ENCODE data around the gene ARID4A.

DNA sequence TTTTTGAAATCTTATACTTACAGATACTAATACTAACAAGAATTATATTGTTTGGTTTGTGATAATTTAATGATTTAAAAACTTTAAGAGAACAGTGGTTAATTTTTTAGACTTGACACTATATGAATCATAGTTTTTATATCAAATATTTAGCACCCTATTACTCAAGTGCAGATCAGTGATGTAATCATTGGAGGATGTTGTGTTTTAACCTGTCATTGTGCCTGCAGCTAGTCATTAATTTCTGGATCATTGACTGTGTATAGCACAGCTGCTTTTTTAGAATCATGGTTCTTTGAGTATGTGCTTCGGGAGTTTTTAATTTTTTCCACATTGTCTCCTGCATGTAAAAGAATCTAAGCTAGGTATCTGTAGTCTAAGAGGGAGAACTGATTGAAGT, 17.3 kb downstream of the ARID4A start:
- TF ChIP-seq, protein P1, sequence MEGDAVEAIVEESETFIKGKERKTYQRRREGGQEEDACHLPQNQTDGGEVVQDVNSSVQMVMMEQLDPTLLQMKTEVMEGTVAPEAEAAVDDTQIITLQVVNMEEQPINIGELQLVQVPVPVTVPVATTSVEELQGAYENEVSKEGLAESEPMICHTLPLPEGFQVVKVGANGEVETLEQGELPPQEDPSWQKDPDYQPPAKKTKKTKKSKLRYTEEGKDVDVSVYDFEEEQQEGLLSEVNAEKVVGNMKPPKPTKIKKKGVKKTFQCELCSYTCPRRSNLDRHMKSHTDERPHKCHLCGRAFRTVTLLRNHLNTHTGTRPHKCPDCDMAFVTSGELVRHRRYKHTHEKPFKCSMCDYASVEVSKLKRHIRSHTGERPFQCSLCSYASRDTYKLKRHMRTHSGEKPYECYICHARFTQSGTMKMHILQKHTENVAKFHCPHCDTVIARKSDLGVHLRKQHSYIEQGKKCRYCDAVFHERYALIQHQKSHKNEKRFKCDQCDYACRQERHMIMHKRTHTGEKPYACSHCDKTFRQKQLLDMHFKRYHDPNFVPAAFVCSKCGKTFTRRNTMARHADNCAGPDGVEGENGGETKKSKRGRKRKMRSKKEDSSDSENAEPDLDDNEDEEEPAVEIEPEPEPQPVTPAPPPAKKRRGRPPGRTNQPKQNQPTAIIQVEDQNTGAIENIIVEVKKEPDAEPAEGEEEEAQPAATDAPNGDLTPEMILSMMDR (IDR thresholded peaks at IDR 0.05), result no peak
- no peak for TF ChIP-seq POLR2A (IDR thresholded peaks at IDR 0.05)
